Heart right ventricle (tissue), 16 donors: Measurements from ENCODE around the gene NXF2B. TPM values are rescaled to one million over a fixed set of nuclear protein-coding genes. Genes with fewer than 3 reads are reported as not detected.

ENCODE experiments used
- ATAC-seq, 8 donors: fragments of 200-7000 bp; cut with Tn5 transposase; one replicate each; pipeline ENCODE4 v1.9.1; 2020; ENCODE audit warnings: mild to moderate bottlenecking in 8 of 8, moderate library complexity in 8 of 8, moderate number of reproducible peaks in 1 of 8
- DNase-seq, 2 donors: peaks; one replicate each; pipeline ENCODE4 v3.0.0-alpha.2; 2020
- H3K27ac ChIP-seq, 10 donors: fragments of 200-600 bp; sonication (generic) in 2 of 10; one replicate each; pipeline versions ENCODE4 v1.5.0 to v1.8.0; 2020 to 2022; ENCODE audit warnings: mild to moderate bottlenecking in 3 of 10
- H3K27me3 ChIP-seq, 7 donors: fragments of 200-600 bp; one replicate each; pipeline ENCODE4 v1.8.0; 2021 to 2022; ENCODE audit warnings: mild to moderate bottlenecking in 2 of 7
- H3K36me3 ChIP-seq, 9 donors: fragments of 200-600 bp; sonication (generic) in 1 of 9; one replicate each; pipeline versions ENCODE4 v1.5.0 to v1.8.0; 2020 to 2022; ENCODE audit warnings: mild to moderate bottlenecking in 2 of 9
- H3K4me1 ChIP-seq, 9 donors: fragments of 200-600 bp; sonication (generic) in 1 of 9; one replicate each; pipeline versions ENCODE4 v1.5.0 to v1.8.0; 2020 to 2022; ENCODE audit warnings: mild to moderate bottlenecking in 4 of 9
- H3K4me3 ChIP-seq, 10 donors: fragments of 200-600 bp; sonication (generic) in 2 of 10; one replicate each; pipeline versions ENCODE4 v1.5.0 to v1.8.0; 2020 to 2022; ENCODE audit warnings: mild to moderate bottlenecking in 7 of 10, moderate library complexity in 2 of 10
- H3K9me3 ChIP-seq, 11 donors: fragments of 200-600 bp in 10 of 11; sonication (generic) in 2 of 11; one replicate each; pipeline versions ENCODE4 v1.5.0 to v1.8.0; 2013 to 2022; ENCODE audit warnings: mild to moderate bottlenecking in 2 of 11, control low read depth in 1 of 11, moderate library complexity in 1 of 11
- CTCF ChIP-seq, 9 donors: fragments of 200-600 bp; sonication (generic) in 2 of 9; IDR thresholded peaks; one replicate each; pipeline versions ENCODE4 v1.5.0 to v1.8.0; 2021 to 2022; ENCODE audit warnings: antibody characterized with exemption in 9 of 9, mild to moderate bottlenecking in 5 of 9, moderate library complexity in 1 of 9
- WGBS, 2 donors: extraction: QIAGEN DNeasy Blood & Tissue Kit; methylation state at CpG; one replicate each; pipeline ENCODE4 v1.1.7; 2013; ENCODE audit warnings: inconsistent platforms in 1 of 2; 5-methylcytosine and 5-hydroxymethylcytosine counted together
- intact Hi-C, 10 donors: fragments of 100-400 bp; cut with DNase I; formaldehyde crosslinking; loops; one replicate each; pipeline versions ENCODE4 v1.11.1 to v1.14.2; 2022
- polyA plus RNA-seq, 2 donors: library from polyadenylated mRNA; stranded (reverse); fragments of 200-250 nt; gene quantifications; one replicate each; pipeline ENCODE4 v1.2.3, GENCODE V29; 2013
- total RNA-seq, 10 donors: library from RNA; stranded (reverse); fragmentation: NEBNext Ultra II Directional in 3 of 10; extraction: Animal tissue kit (Norgen Biotek cat#: 25700) in 3 of 10; gene quantifications; one replicate each; pipeline versions ENCODE4 v1.2.1 to v1.2.4, GENCODE V29; 2021 to 2023
- donor health status: Arrhythmogenic right ventricular cardiomyopathy.
- donor health status: ischemic (EF 13 %, LVEDD 7.1; RV severe dilation, severe dysfunction).
- donor health status: healthy with polysubstance abuse.
- donor health status: DM: no; HTN: yes; CAD: no.
- donor health status: DM: no; HTN: no; CAD: no.
- donor health status: ischemic (EF 25% LVEDD 6.9; RV normal size, moderate dysfunction).
- donor health status: ischemic (EF 25% LVEDD 5.7; RV mildly dilated, moderate dysfunction).
- donor health status: healthy.
- donor health status: DM: yes; HTN: yes; CAD: no.
- donor health status: Ischemic cardiomyopathy.
- donor health status: ischemic (EF 35%, LVEDD 5.7; RV mildly dilated, moderate dysfunction).
- donor health status: nonischemic (EF 11% LVEDD 7.7; RV severe dilation, severe dysfunction).
- donor health status: DM: yes; HTN: yes; CAD: no.
- donor health status: PGD.
- donor health status: ischemic (EF 29% LVEDD 5.4; RV normal size, mild dysfunction).
- donor health status: nonischemic (EF 23%, LVEDD 6.1; RV moderate dilation, normal function).

NXF2B gene
- total and polyA plus RNA-seq, 12 donors: not detected

- no peak for ATAC-seq
- H3K9me3 ChIP-seq: no peaks in the 10 kb centered on the region
- no peaks in the 10 kb centered on the region for H3K4me1 ChIP-seq
- H3K27ac ChIP-seq: no peak overlapping the region
- H3K27me3 ChIP-seq: peaks cover 0 to 60% (median 0%) of the 10 kb centered on the region in 7 donors
- no peak overlapping the region for H3K4me3 ChIP-seq
- no peak for DNase-seq
- no peaks in the 10 kb centered on the region for H3K36me3 ChIP-seq
- TF ChIP-seq CTCF (IDR thresholded peaks at IDR 0.05): peak in 2 of 9 donors; percentile 5 to 17
- intact Hi-C loops: no loop called here
- 22 to 24% methylated on average over 2 of the region's 2 CpGs for WGBS, 2 donors
Measured at GRCh38 chrX:102341867-102342266, 97.9 kb downstream of the NXF2B start.

DNA sequence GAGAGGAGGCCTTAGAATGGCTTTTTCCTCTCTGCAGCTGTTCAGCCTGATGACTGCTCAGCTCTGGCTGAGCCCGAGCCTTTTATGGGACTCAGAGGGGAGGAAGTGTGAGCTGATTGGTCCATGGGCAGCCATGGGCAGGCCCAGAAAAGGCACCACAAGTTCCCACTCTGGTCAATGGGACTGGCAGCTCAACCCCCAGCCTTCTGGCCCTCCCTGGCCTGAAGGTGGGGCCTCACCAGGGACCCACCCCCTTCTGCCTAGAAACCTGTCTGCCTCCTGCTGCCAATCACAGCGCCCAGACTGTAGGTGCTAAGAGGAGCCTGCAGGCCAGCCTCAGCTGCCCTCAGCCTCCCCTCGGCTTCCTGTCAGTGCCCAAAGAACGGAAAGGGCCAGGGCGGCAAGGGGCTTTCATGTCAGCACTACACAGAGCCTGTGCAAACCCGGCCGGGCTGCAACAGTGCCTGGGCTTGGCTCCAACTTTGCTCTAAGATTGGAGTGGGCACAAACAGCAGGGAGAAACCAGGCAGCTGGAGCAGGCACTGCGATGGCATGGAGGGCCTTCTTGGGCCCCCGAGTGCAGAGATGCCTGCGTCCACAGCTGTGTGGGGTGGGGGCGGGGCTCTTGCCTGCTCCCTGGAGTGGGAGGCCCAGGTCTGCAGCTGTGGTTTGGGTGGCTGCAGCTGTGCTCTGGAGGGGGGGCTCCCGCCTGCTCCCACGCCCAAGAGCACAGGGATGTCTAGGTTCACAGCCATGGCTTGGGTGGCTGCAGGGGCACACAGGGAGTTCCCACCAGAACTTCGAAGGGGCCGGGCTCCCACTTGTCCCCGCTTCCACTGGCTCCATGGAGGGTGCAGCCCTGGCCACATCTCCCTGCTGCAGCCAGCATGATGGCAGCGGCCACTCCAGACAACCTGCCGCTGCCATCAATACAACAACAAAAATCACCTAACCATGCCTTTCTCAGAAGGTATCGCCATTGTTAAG, 100.2 kb downstream of the NXF2B start:
- 70 to 74% methylated on average over 17 to 19 of the region's 19 CpGs for WGBS, 2 donors
- Histone ChIP-seq H3K4me3 (no peak overlapping the region), H3K36me3 (no peaks in the 10 kb centered on the region), H3K27me3 (peaks cover 0 to 46% (median 0%) of the 10 kb centered on the region in 7 donors), H3K27ac (no peak overlapping the region), H3K9me3 (no peaks in the 10 kb centered on the region), H3K4me1 (no peaks in the 10 kb centered on the region)
- no peak for DNase-seq
- TF ChIP-seq CTCF (IDR thresholded peaks at IDR 0.05): no peak
- intact Hi-C loops: no loop called here
- ATAC-seq: no peak

DNA sequence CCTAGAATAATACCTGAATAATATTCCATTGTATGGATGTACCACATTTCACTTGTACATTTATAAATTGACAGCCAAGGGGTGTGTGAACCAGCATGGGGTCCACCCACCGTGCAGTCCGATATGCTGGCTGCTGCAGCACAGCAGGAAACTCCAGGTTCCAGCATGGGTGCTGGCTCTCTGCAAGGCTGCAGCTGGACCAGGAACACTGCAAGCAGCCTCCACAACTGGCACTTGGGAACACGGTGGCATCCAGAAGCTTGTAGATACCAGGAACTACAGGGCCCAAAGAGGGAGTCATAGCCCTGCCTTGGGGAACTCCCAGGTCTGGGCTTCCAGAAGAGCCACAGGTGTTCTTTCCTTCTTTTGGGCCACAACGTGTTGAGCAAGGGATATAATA, 101.6 kb downstream of the NXF2B start:
- no peaks in the 10 kb centered on the region for H3K9me3 ChIP-seq
- ATAC-seq (no peak), DNase-seq (no peak)
- H3K27ac ChIP-seq: no peak overlapping the region
- intact Hi-C loops: no loop called here
- H3K36me3 ChIP-seq: no peaks in the 10 kb centered on the region
- 69 to 83% methylated on average over 4 of the region's 4 CpGs for WGBS, 2 donors
- no peak for TF ChIP-seq CTCF (IDR thresholded peaks at IDR 0.05)
- H3K4me3 ChIP-seq: no peak overlapping the region
- no peaks in the 10 kb centered on the region for H3K4me1 ChIP-seq
- H3K27me3 ChIP-seq: peaks cover 0 to 36% (median 0%) of the 10 kb centered on the region in 7 donors

Other genes starting within 250 kb of the NXF2B start
- gene TCP11X1, start 224.7 kb downstream of the NXF2B start, total RNA-seq: not detected
- not detected for gene TCP11X1, start 224.7 kb downstream of the NXF2B start, polyA plus RNA-seq
- gene NXF2, start 192.8 kb downstream of the NXF2B start, total RNA-seq: not detected
- not detected for gene NXF2, start 192.8 kb downstream of the NXF2B start, polyA plus RNA-seq
- gene TCP11X2, start 31.8 kb upstream of the NXF2B start, total RNA-seq: not detected
- gene TCP11X2, start 31.8 kb upstream of the NXF2B start, polyA plus RNA-seq: not detected
- gene TMSB15A, start 76.7 kb upstream of the NXF2B start, total RNA-seq: under 1 TPM in 2 of 10 donors, not detected in 8; 0.47 to 0.79 TPM
- under 1 TPM; 0.38 to 0.51 TPM for gene TMSB15A, start 76.7 kb upstream of the NXF2B start, polyA plus RNA-seq
- gene ARMCX5, start 159.5 kb upstream of the NXF2B start, total RNA-seq: 1 to 10 TPM; 5.0 to 7.2 (median 6.0) TPM
- 1 to 10 TPM; 2.2 to 5.1 TPM for gene ARMCX5, start 159.5 kb upstream of the NXF2B start, polyA plus RNA-seq
- gene GPRASP1, start 211.5 kb upstream of the NXF2B start, total RNA-seq: 10 to 100 TPM in 1 of 10 donors, 1 to 10 TPM in 9; 3.4 to 10.0 (median 7.4) TPM
- gene GPRASP1, start 211.5 kb upstream of the NXF2B start, polyA plus RNA-seq: 1 to 10 TPM; 1.2 to 7.4 TPM